Stimulated activated CD8-positive, alpha-beta memory T cell treated with anti-CD3 and anti-CD28 coated beads, Interleukin-4, amount 100 ng/mL, for 48 hours (primary cell): Measurements from ENCODE around the gene PDCD1LG2.
"Not testable (repeated sequence)": the region's sequence is repeated elsewhere in the genome, so short reads cannot be mapped to it uniquely, and the experiment has no call there.

Experiments used
- DNase-seq: peaks from one replicate; pipeline ENCODE4 v3.0.0-alpha.2; 2020

The PDCD1LG2 gene

GRCh38 chr9:5510360-5510931 is at the start of gene PDCD1LG2:
Gene PDCD1LG2 (plus strand): TSS chr9:5510531. CDS start chr9:5522547, 12,016 bp downstream.
- DNase-seq = peak; percentile 71

GRCh38 chr9:5464831-5465330 is 45.5 kb upstream of the PDCD1LG2 start:
- DNase-seq = not testable (repeated sequence)

- DNase-seq = no peak
Measured at GRCh38 chr9:5466005-5466404, 44.3 kb upstream of the PDCD1LG2 start.

DNA sequence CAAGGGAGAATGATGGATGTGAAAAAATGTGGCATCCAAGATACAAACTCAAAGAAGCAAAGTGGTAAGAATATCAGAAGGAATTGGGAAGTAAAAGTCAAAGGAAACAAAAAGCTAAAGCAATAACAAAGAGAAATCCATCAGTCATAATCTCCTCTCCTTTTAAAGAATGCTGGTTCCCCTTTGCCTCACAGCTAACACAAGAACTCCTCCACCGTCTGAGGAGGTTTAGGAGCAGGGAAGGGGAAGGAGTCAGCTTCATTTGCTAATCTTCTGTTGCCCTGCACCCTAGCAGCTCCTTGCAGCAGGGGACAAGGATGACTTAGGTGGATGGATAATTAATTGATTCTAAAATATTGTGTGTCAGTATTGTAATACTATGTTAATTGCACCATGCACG is 43.6 kb upstream of the PDCD1LG2 start:
- DNase-seq = no peak

DNA sequence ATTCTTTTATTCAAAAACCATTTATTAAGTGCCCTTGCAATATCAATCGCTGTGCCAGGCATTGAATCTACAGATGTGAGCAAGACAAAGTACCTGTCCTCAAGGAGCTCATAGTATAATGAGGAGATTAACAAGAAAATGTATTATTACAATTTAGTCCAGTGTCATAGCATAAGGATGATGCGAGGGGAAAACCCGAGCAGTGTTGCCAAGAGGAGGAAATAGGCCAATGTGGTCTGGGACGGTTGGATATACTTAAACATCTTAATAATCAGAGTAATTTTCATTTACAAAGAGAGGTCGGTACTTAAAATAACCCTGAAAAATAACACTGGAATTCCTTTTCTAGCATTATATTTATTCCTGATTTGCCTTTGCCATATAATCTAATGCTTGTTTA is 41.5 kb upstream of the PDCD1LG2 start:
- no peak for DNase-seq

DNA sequence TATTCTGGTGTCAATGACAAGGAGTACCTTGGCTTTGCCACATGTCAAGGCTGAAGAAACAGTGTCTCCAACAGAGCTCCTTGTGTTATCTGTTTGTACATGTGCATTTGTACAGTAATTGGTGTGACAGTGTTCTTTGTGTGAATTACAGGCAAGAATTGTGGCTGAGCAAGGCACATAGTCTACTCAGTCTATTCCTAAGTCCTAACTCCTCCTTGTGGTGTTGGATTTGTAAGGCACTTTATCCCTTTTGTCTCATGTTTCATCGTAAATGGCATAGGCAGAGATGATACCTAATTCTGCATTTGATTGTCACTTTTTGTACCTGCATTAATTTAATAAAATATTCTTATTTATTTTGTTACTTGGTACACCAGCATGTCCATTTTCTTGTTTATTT is 40.2 kb upstream of the PDCD1LG2 start:
- DNase-seq = no peak

DNA sequence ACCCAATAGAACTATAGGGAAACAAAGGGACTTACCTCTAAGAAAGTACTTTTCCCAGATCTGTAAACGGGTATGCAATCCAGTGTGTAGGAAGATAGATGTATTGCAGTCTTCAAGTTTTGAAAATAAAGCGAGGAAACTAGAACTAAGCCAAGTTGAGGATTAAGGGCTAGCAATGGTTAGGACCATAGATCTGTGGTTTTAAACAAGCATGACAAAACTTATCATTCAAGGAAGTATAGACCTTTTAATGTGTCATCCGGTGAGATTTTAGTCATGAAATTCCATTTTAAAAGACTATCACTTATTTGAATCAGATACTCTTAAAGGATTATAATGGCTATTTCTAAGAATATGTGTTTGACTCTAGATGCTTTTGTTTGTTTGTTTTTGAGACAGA is 39.5 kb upstream of the PDCD1LG2 start:
- DNase-seq = no peak

DNA sequence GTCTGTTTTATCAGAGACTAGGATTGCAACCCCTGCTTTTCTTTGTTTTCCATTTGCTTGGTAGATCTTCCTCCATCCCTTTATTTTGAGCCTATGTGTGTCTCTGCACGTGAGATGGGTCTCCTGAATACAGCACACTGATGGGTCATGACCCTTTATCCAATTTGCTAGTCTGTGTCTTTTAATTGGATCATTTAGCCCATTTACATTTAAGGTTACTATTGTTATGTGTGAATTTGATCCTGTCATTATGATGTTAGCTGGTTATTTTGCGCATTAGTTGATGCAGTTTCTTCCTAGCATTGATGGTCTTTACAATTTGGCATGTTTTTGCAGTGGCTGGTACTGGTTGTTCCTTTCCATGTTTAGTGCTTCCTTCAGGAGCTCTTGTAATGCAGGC is 34.7 kb upstream of the PDCD1LG2 start:
- not testable (repeated sequence) for DNase-seq

GRCh38 chr9:5478206-5478605 is 32.1 kb upstream of the PDCD1LG2 start:
- DNase-seq = no peak

- DNase-seq = no peak
Measured at GRCh38 chr9:5479994-5480694, 30.2 kb upstream of the PDCD1LG2 start.

DNA sequence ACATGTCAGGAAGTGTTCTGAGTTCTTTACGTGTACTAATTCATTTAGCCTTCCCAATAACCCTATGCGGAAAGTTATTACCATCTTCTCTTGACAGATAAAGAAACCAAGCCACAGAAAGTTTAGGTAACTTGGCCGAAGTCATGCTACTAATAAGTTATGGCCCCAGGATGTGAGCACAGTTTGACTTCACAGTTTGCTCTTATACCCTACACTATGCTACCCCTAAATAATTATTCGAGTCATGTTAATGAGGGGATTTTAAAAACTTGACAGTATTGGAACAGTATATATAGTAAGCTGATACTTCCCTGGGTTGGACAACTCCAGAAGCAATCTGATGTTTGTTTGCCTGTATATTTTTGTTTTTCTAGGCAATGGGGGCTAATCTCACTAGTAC is 29.4 kb upstream of the PDCD1LG2 start:
- no peak for DNase-seq

DNA sequence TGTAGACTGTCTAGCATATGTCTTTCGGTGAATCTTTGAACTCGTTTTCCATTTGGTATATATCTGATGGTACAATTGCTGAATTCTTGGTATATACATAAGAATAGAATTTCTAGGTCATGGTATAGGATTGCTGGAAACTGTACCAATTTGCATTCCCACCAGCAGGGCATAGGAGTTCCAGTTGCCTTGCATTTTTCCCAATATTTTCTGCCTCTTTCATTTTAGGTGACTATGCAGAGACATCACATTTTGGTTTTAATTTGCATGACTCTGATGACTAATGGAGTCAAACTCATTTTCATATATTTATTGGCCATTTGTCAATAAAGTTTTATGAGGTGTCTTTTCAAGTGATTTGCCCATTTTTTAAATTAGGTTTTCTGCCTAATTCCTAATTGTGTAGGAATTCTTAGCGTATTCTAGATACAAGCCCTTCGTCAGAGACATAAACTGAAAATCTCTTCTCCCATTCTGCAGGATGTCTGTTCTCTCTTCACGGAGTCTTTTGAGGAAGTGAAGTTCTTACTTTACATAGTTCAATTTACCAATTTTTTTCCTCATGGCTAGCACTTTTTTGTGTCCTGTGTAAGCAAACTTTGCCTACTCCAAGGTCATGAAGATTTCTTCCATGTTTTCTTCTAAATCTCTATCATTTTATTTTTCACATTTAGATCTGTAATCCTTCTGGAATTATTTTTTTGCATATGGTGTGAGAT is 28.9 kb upstream of the PDCD1LG2 start:
- DNase-seq = no peak

- no peak for DNase-seq
Measured at GRCh38 chr9:5482194-5482593, 28.1 kb upstream of the PDCD1LG2 start.

GRCh38 chr9:5483306-5483705 is 27.0 kb upstream of the PDCD1LG2 start:
- no peak for DNase-seq

DNA sequence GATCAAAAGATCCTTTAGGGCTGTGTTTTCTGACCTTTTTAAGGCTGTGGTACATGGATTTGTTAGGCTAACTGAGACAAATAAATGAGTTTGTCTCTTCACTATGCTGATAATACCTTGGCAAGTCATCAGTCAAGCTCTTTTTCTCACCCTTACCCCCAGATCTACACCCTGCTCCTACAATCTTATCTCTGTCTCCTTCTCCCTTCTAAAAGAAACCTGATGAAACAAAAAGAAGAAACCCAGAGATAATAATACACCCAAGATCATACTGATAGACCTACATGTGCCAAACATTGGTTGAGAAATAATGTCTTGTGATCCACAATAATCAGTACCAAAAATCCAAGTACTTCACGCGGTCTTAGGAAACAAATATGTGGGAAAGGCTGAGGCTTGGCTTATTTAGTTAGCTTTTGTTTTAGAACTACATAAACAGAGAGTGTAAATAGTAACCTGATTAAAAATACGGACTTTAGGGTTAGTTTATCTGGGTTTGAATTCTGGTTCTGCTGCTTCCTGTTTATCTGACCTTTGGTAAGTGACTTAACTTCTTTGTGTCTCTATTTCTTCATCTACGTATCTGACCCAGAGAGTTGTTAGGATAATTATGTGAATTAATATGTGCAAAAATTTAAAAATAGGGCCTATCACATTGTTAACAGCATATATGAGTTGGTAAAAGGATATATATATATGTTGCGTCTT is 24.8 kb upstream of the PDCD1LG2 start:
- DNase-seq = no peak

GRCh38 chr9:5486988-5487387 is 23.3 kb upstream of the PDCD1LG2 start:
- DNase-seq = no peak

GRCh38 chr9:5488221-5489008 is 21.9 kb upstream of the PDCD1LG2 start:
- DNase-seq = no peak

DNA sequence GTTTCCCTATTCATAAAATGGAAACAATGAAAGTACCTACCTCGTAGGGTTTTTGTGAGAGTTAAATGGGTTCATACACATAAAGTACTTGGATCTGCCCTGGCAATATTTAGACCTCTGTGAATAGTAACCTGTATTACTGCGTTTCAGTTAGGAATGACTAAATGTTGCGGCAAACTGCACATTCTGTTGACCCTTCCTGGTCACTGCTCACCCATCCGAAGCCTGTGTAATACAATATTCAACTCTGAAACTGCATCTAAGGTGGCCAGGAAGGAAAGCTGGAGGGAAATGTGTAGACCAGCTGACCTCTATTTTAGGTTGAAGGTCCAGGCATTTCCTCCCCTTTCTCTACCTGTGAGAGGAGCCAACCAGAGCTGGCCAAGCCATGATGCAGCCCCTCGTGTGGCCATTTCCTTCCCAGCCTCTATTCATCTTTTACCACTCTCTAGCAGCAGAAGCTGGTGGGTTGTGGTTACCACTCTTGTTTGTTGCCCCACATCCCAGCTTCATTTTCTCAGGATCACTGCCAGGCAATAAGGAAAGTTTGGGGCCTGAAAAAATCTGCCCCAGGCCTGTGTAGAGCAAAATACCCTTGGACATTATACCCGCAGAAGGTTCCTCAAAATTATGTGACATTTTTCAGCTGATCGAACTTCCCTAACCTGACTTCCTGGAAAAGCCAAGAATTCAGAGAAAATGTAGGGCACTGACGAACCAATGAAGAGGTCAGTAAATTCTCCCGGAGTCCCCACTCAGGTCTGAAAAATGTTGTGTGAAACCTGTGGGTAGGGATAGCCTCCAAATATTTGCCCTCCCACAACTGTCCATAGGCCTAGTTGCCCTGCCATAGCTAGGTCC is 20.5 kb upstream of the PDCD1LG2 start:
- no peak for DNase-seq

DNA sequence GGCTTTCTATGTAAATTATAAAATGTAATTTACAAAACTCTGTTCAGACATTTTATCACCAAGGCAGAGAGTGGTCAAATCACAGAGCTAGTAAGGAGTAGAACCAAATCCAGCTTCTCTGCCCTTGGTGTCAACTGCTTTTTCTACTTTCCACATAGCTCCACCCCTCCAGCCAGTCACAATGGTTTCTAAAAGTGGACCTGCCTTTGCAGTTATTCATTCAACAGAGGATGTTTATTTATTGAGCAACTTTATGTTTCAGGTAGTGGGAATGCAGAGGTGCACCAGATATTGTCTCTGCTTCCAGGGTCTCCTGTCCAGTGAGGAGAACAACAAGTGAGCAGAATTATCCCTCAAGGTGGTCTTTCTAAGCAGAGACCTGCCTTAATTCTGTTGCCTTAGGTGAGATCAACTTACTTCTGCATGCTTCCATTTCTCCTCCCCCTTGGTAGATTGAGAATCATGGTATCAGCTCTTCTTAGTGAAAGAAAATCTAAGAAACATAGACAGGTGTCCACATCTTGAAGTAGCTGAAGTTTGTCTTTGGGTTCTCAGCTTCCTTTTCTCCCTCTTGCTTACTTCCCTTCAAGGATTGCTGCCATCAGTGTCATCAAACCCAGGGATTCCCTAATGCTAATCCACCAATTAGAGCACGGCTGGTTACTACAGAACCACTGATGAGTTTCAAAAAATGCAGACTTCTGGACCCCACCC is 17.2 kb upstream of the PDCD1LG2 start:
- no peak for DNase-seq

DNA sequence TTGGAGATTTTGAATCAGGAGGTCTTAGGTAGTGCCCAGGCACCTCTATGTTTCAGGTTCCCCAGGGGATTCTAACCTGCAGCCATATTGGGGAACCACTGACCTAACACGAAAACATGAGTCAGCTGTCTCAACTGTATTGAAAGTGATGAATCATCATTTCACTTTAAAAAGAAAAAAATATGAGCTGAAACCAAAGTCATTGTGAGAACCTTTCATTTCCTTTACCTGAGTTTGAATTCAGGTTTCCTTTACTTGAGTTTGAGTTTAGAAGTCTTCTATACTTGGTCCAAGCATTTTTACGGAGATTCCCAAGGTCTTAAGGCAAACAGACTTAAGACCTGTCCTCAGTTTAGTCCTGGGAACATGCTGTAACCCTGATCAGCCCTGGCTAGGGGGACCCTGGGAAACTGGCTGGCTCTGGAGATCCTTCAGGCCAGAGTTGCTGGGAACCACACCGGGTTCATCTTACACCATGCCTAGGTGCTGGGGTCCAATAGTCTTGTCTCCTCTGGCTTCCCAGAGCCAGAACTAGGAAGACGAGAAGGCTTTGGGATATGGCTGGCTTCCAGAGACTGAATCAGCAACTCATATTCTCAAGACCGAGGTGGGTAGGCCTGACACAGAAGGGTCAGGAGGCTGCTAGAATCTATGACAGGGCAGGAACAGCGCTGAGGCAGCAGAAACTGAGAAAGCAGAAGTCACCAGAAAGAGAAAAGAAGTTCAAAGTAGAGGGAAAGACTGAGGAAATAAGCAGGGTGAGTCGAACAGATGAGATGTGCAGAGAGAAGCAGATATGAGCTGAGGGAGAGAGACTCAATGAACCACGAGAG is 16.4 kb upstream of the PDCD1LG2 start:
- DNase-seq = peak; percentile 44
